IMR-90 (cell line): ENCODE data around the gene USP40. TPM values are rescaled to one million over a fixed set of nuclear protein-coding genes. Genes with fewer than 3 reads are reported as not detected.

ENCODE experiments used
- ATAC-seq: fragments of 200-7000 bp; cut with Tn5 transposase; 2 replicates; pipeline ENCODE4 v1.9.1; 2020; ENCODE audit warnings: low read depth, mild to moderate bottlenecking, moderate library complexity
- BruUV-seq: library from RNA; stranded (reverse); fragments of 400-500 nt; replicated peaks from 2 replicates; lab custom pipeline; 2021; lab: Mats Ljungman, UMichigan
- CTCF ChIA-PET: fragments of 300-600 bp; formaldehyde crosslinking; extraction: SDS; loops from one replicate; lab custom pipeline; 2021; ENCODE audit warnings: antibody characterized with exemption; lab: Yijun Ruan, JAX
- POLR2A ChIA-PET: fragments of 300-600 bp; sonication (Branson Sonifier 250); formaldehyde crosslinking; loops from one replicate; lab custom pipeline; 2022; ENCODE audit warnings: antibody characterized with exemption; ENCODE audit not compliant: unreplicated experiment; lab: Charles Lee
- DNase-seq: peaks from one replicate; pipeline ENCODE4 v3.0.0; 2013
- H2AFZ ChIP-seq: replicated peaks from 2 replicates; pipeline ENCODE3; 2013; ENCODE audit warnings: low read length, mild to moderate bottlenecking; ENCODE audit not compliant: poor library complexity
- H2AK5ac ChIP-seq: 2 replicates; pipeline ENCODE4 v1.6.1; 2013; ENCODE audit warnings: low read depth, low read length, inconsistent platforms
- H2AK9ac ChIP-seq: replicated peaks from 2 replicates; pipeline ENCODE3; 2013; ENCODE audit warnings: mild to moderate bottlenecking, low read depth, low read length, moderate library complexity; ENCODE audit not compliant: poor library complexity
- H2BK120ac ChIP-seq: 2 replicates; pipeline ENCODE4 v1.6.1; 2013; ENCODE audit warnings: low read depth, low read length, inconsistent platforms
- H2BK15ac ChIP-seq: 3 replicates; pipeline ENCODE4 v1.6.1; 2013; ENCODE audit warnings: low read depth, low read length, inconsistent platforms
- H2BK20ac ChIP-seq: 2 replicates; pipeline ENCODE4 v1.6.1; 2013; ENCODE audit warnings: low read depth, mild to moderate bottlenecking, inconsistent platforms, low read length, moderate library complexity
- H2BK5ac ChIP-seq: 2 replicates; pipeline ENCODE4 v1.6.1; 2013; ENCODE audit warnings: mild to moderate bottlenecking, low read depth, low read length, inconsistent platforms; ENCODE audit not compliant: poor library complexity, severe bottlenecking
- H3K14ac ChIP-seq: replicated peaks from 2 replicates; pipeline ENCODE4 v1.6.1; 2013; ENCODE audit warnings: low read depth, low read length, inconsistent platforms
- H3K18ac ChIP-seq: 2 replicates; pipeline ENCODE4 v1.6.1; 2013; ENCODE audit warnings: low read depth, low read length, control low read depth
- H3K23ac ChIP-seq: 2 replicates; pipeline ENCODE4 v1.6.1; 2013; ENCODE audit warnings: low read depth, low read length, inconsistent platforms
- H3K27ac ChIP-seq: 2 replicates; pipeline ENCODE4 v1.5.1; 2013; ENCODE audit warnings: mild to moderate bottlenecking, control low read depth, low read length; ENCODE audit not compliant: insufficient read depth
- H3K27me3 ChIP-seq: 2 replicates; pipeline ENCODE4 v1.6.1; 2013; ENCODE audit warnings: low read length; ENCODE audit not compliant: control insufficient read depth, insufficient read depth
- H3K36me3 ChIP-seq: 2 replicates; pipeline ENCODE4 v1.6.1; 2013; ENCODE audit warnings: low read length, mixed read lengths; ENCODE audit not compliant: control insufficient read depth, insufficient read depth
- H3K4ac ChIP-seq: 2 replicates; pipeline ENCODE4 v1.6.1; 2013; ENCODE audit warnings: low read depth, low read length, inconsistent platforms
- H3K4me1 ChIP-seq: 2 replicates; pipeline ENCODE4 v1.6.1; 2013; ENCODE audit warnings: low read length, mixed read lengths; ENCODE audit not compliant: control insufficient read depth, insufficient read depth
- H3K4me2 ChIP-seq: 2 replicates; pipeline ENCODE4 v1.6.1; 2013; ENCODE audit warnings: low read depth, mild to moderate bottlenecking, control low read depth, low read length, moderate library complexity
- H3K4me3 ChIP-seq: 2 replicates; pipeline ENCODE4 v1.5.1; 2013; ENCODE audit warnings: low read depth, mild to moderate bottlenecking, control low read depth, low read length, moderate library complexity; ENCODE audit not compliant: insufficient read depth
- H3K56ac ChIP-seq: 2 replicates; pipeline ENCODE4 v1.6.1; 2013; ENCODE audit warnings: low read length, inconsistent platforms; ENCODE audit not compliant: insufficient read depth; ENCODE audit errors: extremely low read depth
- H3K79me1 ChIP-seq, 2 experiments: 2 replicates each; pipeline ENCODE4 v1.6.1; 2013; ENCODE audit warnings: low read length in 2 of 2, inconsistent platforms in 1 of 2, low read depth in 1 of 2
- H3K9ac ChIP-seq: 2 replicates; pipeline ENCODE4 v1.6.1; 2013; ENCODE audit warnings: low read depth, low read length, control low read depth
- H3K9me1 ChIP-seq: 2 replicates; pipeline ENCODE4 v1.6.1; 2013; ENCODE audit warnings: low read length, inconsistent platforms; ENCODE audit not compliant: insufficient read depth
- H3K9me3 ChIP-seq: 2 replicates; pipeline ENCODE4 v1.6.1; 2013; ENCODE audit warnings: low read length; ENCODE audit not compliant: control insufficient read depth, insufficient read depth
- H4K20me1 ChIP-seq: 2 replicates; pipeline ENCODE4 v1.6.1; 2013; ENCODE audit warnings: low read length, inconsistent platforms; ENCODE audit not compliant: insufficient read depth
- H4K5ac ChIP-seq: 2 replicates; pipeline ENCODE4 v1.6.1; 2013; ENCODE audit warnings: mild to moderate bottlenecking, low read depth, low read length, control low read depth
- H4K8ac ChIP-seq, 2 experiments: 2 replicates each; pipeline ENCODE4 v1.6.1; 2013; ENCODE audit warnings: low read depth in 2 of 2, low read length in 2 of 2, control low read depth in 1 of 2, inconsistent platforms in 1 of 2
- H4K91ac ChIP-seq: 2 replicates; pipeline ENCODE4 v1.6.1; 2013; ENCODE audit warnings: low read depth, low read length, inconsistent platforms; ENCODE audit not compliant: insufficient read depth
- CEBPB ChIP-seq: IDR thresholded peaks from 2 replicates; pipeline ENCODE4 v1.6.1; 2012; ENCODE audit warnings: low read depth, low read length, improper control_type of control experiment
- RAD21 ChIP-seq: IDR thresholded peaks from 2 replicates; pipeline ENCODE4 v1.6.1; 2012; ENCODE audit warnings: low read length, improper control_type of control experiment
- WGBS, 2 experiments: methylation state at CpG; one replicate each; pipeline versions ENCODE4 v1.1.5 to v1.1.7; 2013; ENCODE audit warnings: missing lambda C conversion rate in 2 of 2; ENCODE audit not compliant: insufficient read length in 1 of 2; ENCODE audit errors: extremely low coverage in 2 of 2; 5-methylcytosine and 5-hydroxymethylcytosine counted together
- dilution Hi-C: fragments of 300-500 bp; cut with HindIII; formaldehyde crosslinking; loops from one replicate; pipeline ENCODE4 v1.14.3; 2018; ENCODE audit warnings: low sequenced_read_pairs; ENCODE audit not compliant: unreplicated experiment
- in situ Hi-C: fragments of 300-500 bp; cut with MboI; formaldehyde crosslinking; loops from 3 replicates; pipeline ENCODE4 v1.14.3; 2019; ENCODE audit warnings: low sequenced_read_pairs, inconsistent platforms, mixed read lengths
- intact Hi-C: fragments of 100-400 bp; cut with micrococcal nuclease; formaldehyde crosslinking; loops from 2 replicates; pipeline ENCODE4 v1.10.0; 2022
- polyA plus RNA-seq, 3 experiments: library from polyadenylated mRNA; depleted of rRNA; stranded (reverse); fragments of >200 nt; gene quantifications; 2 replicates each; pipeline ENCODE4 v1.2.3, GENCODE V29; 2012; ENCODE audit warnings: low replicate concordance in 1 of 3
- total RNA-seq: library from RNA; depleted of rRNA; stranded (reverse); fragments of >200 nt; gene quantifications from 2 replicates; pipeline ENCODE4 v1.2.3, GENCODE V29; 2012

The USP40 gene
- total and polyA plus RNA-seq, 2 of the 4 experiments (the other 2 are of a cell fraction): 30.1 to 30.8 TPM

DNA sequence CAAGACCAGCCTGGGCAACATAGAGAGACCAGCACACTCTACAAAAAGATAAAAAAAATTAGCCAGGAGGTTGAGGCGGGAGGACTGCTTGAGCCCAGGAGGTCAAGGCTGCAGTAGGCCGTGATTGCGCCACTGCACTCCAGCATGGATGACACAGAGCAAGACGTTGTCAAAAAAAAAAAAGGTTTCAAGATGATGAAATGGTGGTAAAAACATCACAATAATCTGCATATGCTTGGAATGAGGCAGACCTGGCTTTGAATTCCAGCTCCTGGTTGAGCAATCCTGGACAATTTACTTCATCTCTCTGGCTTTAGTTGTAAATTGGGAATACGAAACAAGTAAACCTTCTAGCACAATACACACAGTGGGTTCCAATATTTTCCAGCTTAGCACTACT lies 24.1 kb downstream of the USP40 start:
- Histone ChIP-seq H2BK15ac (no peak overlapping the region), H3K4ac (peak overlapping the region; percentile 39; the same call in 1 of the 2 replicates), H3K56ac (no peak overlapping the region), H3K4me3 (no peak overlapping the region), H2AFZ (no peak overlapping the region), H4K5ac (no peak overlapping the region), H3K4me2 (no peak overlapping the region), H3K9me3 (no peaks in the 10 kb centered on the region), H3K9ac (no peak overlapping the region), H3K9me1 (no peaks in the 10 kb centered on the region), H4K91ac (no peak overlapping the region), H3K36me3 (peaks cover 16% of the 10 kb centered on the region), H3K27ac (peak overlapping the region; percentile 44; the same call in 1 of the 2 replicates), H2AK9ac (no peak overlapping the region), H2BK120ac (no peak overlapping the region), H2BK5ac (peak overlapping the region; percentile 67), H3K18ac (no peak overlapping the region), H3K27me3 (no peaks in the 10 kb centered on the region), H4K8ac (peak overlapping the region in 1 of 2 experiments; percentile 50; a peak in 1 of 4 replicates), H3K14ac (no peak overlapping the region), H2BK20ac (no peak overlapping the region), H3K4me1 (peaks cover 3% of the 10 kb centered on the region; the same call in 1 of the 2 replicates), H3K23ac (no peak overlapping the region), H2AK5ac (no peak overlapping the region), H3K79me1 (no peaks in the 10 kb centered on the region; a peak in 1 of 4 replicates), H4K20me1 (no peaks in the 10 kb centered on the region)
- no CpG with 5 or more reads among the region's 5 CpGs for WGBS, 2 experiments
- ATAC-seq (peak; percentile 69), DNase-seq (peak; percentile 87)
- dilution Hi-C loops: no loop called here
- in situ Hi-C loops: no loop called here
- no peak for TF ChIP-seq RAD21
- peak; percentile 92 for TF ChIP-seq CEBPB
- ChIA-PET CTCF (interaction anchor here (0.6 to 0.7 kb wide), 2 partner anchors 236 to 319 kb away, joined by 7 to 9 read pairs; no protein-coding TSS in a partner anchor), POLR2A (no interaction called here)
- no TSS peak for BruUV-seq
- intact Hi-C loops: no loop called here
